B cell (primary cell): ENCODE measurements around the gene UFL1.

Experiments used
- CTCF ChIP-seq: fragments of 200-600 bp; IDR thresholded peaks from one replicate; pipeline ENCODE4 v1.8.0; 2022; ENCODE audit warnings: antibody characterized with exemption, mild to moderate bottlenecking
- EZH2 ChIP-seq: IDR thresholded peaks from 2 replicates; pipeline ENCODE4 v1.6.1; 2012; ENCODE audit warnings: borderline replicate concordance, low read depth, mild to moderate bottlenecking, moderate library complexity, low read length; ENCODE audit not compliant: insufficient read depth, poor library complexity, severe bottlenecking

- no peak for TF ChIP-seq CTCF
- no peak for TF ChIP-seq EZH2
Measured at GRCh38 chr6:96582436-96582835, 60.8 kb downstream of the UFL1 start.
